ENCODE results near the gene NPAS2.

Gene NPAS2

GRCh38 chr2:100796499-100797100 lies 23.3 kb upstream of the NPAS2 start:
- no peak for DNase-seq

- DNase-seq = peak; percentile 22
Measured at GRCh38 chr2:100799686-100800085, 20.3 kb upstream of the NPAS2 start.

- peak; percentile 11 for DNase-seq
Measured at GRCh38 chr2:100800915-100801314, 19.0 kb upstream of the NPAS2 start.

DNA sequence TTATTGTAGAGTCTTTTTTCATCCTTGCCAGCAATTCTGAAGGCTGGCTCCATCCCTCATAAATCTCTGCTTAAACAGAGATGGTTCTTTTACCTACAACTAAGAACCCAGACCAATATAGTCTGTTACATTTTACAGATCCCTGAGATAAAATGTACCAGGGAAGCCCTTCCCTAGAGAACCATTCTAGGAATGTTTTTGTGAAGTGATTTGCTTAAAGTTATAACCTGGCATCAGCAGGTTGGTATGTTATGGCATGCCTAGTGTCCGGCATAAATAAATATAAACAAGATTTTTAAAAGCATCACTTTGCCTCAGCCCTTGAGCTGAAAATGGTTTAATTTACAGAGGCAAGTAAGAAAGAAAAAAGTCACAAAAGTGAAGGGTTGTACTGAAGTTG lies 18.5 kb upstream of the NPAS2 start:
- no peak for DNase-seq

DNA sequence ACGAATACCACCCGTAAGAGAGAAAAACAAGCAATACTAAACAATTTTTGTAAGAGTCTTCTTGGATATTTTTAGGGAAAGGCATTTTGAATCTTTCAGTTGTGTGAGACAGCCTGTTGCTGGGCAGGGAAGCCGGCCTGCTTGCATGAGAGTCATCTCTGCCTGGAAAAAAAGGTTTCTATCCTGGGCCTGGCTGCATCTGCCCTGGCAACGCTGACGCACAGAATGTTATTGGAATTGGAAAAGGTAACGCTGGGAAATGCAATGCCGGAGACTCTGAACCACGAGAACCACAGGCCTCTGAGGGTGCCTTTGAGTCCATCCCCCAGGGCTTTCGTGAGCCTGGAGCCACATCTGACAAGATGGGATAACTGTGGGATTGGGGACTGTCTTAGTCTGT lies 17.9 kb upstream of the NPAS2 start:
- DNase-seq = no peak

GRCh38 chr2:100803334-100803733 lies 16.6 kb upstream of the NPAS2 start:
- DNase-seq = no peak

- no peak for DNase-seq
Measured at GRCh38 chr2:100806550-100806949, 13.4 kb upstream of the NPAS2 start.

- DNase-seq = no peak
Measured at GRCh38 chr2:100807707-100808106, 12.2 kb upstream of the NPAS2 start.

- no peak for DNase-seq
Measured at GRCh38 chr2:100808582-100808981, 11.4 kb upstream of the NPAS2 start.

DNA sequence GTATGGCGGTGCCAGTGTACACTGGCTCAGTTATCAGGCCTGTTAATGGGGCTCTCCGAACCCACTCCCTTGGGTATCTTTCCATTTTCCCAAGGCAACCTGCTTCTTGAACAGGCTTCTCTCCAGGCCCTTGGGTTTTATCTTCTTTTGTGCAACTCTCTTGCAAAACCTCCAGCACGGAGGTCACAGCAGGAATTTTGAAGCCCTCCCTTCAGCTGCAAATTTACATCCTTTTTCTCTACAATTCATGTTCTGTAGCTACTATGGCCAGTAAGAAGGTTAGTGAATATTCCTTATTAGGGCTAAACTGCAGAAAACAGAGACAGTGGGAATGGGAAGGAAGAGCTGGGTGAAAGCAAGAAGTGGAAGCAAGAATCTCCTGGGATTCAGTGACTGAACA lies 10.4 kb upstream of the NPAS2 start:
- DNase-seq = no peak

- DNase-seq = no peak
Measured at GRCh38 chr2:100810603-100811145, 9.3 kb upstream of the NPAS2 start.

DNA sequence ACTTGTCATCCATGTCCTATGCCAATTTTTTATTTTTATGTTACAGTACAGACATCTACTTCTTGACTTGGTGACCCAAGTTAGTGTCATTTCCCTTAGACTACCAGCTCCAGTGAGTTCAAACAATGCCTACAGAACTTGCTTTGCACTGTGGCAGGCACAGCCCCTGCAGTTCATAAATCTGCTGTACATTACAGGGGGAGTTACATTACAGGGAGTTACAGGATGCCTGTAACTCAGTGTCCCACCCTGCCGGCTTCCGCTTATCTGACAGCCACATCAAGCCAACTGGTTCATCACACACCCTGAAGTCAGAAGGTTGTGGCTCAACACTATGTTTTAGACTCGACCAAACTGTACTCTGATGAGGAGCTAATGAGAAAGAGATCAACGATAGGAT lies 7.8 kb upstream of the NPAS2 start:
- DNase-seq = no peak

GRCh38 chr2:100812573-100812972 lies 7.4 kb upstream of the NPAS2 start:
- no peak for DNase-seq

- peak; percentile 43 for DNase-seq
Measured at GRCh38 chr2:100813527-100813926, 6.4 kb upstream of the NPAS2 start.

DNA sequence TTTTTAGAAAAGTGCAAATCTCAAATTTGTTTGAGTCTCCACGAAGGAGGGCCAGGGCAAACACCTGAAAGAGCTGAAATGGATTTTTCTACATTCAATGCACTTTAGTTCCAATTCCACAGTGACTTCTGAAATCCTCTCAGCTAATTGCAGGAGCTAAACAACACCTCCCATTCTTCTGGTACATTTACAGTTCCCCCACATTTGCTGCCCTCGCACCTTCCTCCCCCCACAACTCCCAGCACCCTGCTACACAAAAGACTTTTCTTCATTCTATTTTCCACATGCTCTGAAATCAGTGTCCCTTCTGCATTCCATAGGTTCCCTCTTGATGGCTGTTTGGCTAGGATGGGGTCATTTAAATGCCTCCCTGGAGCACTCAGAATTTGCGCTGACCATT lies 5.9 kb upstream of the NPAS2 start:
- no peak for DNase-seq

GRCh38 chr2:100814453-100814852 lies 5.5 kb upstream of the NPAS2 start:
- DNase-seq = no peak

DNA sequence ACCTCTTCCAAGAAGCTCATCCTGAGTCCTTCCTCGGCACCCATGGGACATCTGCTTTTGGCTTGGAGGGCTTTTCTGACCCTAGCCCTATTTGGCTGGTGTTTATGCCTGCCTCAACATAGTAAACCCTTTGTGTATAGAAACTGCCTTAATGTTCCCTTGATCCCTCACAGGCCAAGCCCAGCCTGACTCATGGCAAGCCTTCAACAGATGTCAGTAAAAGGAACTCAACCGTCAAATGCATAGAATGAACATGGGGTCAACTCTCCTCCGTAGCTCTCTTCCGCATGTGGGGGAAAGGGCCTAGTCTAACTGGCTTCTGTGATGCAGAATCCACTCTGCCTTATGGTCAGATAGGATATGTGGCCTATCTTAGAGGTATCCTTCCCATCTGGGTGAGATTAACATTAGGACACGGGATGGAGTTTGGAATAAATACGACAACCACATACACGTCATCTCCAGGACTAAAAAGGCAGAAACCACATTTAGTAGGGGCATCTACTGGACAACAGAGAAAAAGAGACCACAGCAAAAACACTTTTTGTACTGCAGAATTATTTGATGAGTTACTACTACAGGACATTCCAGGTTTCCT lies 2.5 kb upstream of the NPAS2 start:
- no peak for DNase-seq

DNA sequence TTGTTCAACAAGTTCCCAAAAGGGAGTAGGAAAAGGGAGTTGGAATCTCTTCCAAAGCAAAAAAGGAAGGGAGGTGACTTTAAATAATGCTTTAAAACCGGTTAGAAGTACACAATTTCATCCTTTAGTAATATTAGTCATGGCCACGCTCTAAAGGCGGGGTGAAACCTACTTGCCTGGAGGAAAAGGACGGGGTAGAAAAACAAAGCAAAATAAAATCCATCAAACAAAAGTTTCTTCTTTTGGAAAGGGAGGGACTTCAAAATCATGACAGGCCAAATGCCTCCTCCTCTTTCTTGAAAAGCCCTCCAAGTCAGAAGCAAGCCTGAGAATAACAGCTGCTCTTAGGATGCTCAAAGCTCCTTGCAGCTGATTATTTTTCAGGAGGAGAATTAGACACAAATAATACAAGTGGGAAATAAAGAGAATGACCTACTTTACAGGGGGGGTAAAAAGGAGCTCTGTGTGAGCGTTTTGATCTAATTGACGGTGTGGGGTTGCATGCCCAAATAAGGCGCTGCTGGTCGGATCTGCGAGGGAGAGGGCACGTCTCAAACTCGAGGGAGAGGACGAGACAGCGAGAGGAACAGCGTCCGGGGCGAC lies 1.8 kb upstream of the NPAS2 start:
- peak; percentile 58 for DNase-seq

GRCh38 chr2:100818606-100819369 lies 1.2 kb upstream of the NPAS2 start:
- peak; percentile 87 for DNase-seq

- no peak for DNase-seq
Measured at GRCh38 chr2:100820273-100820522, 259 bp downstream of the NPAS2 start.

DNA sequence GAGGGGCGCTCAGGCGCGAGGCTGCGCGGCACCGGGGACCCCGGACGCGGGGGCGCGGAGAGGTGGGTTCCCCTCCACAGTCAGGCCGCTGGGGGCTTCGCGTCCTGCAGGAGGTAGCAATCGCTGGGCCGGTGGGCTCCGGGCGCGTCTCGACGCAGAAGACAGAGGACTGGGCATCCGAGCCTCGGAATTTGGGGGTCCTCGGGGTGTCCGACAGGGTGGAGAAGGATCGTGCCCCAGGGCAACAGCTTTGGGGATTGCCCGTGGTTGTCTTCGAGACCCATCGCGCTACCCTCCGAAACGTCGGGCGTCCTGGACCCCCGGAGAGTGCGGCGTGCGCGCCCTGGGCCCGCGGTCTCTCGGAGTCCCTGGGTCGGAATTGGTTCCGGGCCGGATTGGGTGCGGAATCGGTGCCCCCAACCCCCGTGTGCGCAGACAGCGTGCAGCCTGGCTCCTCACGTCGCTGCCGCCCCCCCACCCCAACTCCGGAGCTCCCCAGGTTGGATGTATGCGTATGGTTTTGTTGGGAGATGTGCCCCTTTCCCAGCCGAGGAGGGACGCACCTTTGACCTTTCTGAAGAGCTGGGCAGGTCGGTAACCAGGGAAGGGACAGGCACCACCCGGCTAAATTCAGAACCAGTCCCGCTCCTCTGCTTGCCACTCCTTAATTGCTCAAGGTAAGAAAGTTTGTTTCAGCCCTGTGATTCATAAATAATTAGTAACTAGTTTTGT lies 750 bp downstream of the NPAS2 start:
- DNase-seq = no peak

GRCh38 chr2:100821255-100821910 lies 1.4 kb downstream of the NPAS2 start:
- DNase-seq = peak; percentile 39

- DNase-seq = no peak
Measured at GRCh38 chr2:100821911-100822265, 1.9 kb downstream of the NPAS2 start.
